GM21367 (cell line): Measurements from ENCODE around the gene SPDL1.
"Not testable (repeated sequence)": the region's sequence is repeated elsewhere in the genome, so short reads cannot be mapped to it uniquely, and the experiment has no call there.

Experiments used
- ATAC-seq: cut with Tn5 transposase; IDR thresholded peaks from one replicate; pipeline ENCODE4 v1.9.1; 2021; ENCODE audit not compliant: unreplicated experiment

Gene SPDL1

DNA sequence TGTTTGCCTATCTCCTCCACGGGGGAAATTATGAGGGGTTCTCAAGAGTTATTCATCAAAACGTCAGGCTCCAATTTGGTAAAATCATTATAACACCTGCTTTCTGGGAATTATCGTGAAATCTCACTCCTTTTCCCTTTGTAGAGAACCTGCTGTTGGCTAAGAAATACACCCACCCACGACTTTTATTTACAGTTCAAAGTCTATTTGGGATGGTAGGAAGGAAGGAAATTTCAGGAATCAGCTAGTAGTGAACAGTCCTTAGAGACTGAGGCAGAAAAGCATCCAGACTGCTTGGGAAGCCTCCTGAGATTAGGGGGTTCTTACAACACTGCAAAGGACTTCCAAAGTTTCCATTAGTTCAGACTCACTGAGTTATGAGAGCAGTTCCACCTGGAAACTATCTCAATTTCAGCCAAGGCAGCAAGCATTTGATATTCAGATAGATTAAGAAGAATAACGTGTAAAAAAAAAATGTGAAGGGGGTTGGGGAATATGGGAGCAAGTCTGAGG lies 9.4 kb upstream of the SPDL1 start:
- ATAC-seq, result no peak

DNA sequence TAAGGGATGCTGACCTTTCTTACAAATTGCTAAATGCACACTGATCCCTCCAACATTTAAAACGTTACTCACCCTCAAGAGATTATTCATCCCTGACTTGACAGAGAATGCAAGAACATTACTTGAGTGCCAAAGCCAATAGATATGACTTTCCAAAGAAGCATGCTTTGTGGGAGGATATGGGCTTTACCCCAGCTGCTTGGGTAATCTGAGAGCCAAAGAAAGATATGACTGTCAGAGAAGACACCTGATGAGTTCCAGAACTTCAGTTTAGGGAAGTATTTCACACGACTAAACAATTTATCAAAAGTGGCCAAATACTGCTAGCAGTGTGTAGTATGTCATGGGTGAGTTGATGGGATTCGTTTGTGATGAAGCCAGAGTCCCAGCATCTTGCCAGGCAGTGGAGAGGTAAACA lies 7.4 kb upstream of the SPDL1 start:
- no peak for ATAC-seq

DNA sequence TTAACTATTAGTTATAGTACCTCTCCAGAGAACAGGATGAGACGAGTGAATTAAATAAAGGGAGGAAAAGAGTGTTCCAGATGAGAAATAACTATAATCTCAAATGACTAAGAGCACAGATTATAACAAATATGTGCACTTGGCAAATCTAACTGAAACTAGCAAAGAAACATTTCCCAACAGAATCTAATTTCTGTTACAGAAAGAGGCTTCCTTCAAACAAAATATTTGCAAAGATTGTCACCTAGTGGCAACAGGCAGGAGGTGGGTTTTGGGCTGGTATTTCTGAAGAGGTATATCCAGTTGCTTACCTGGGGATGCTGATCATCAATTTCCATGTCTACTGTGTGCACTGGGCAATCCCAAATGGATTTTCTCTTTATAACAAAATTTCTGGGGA lies 5.6 kb upstream of the SPDL1 start:
- ATAC-seq, result no peak

DNA sequence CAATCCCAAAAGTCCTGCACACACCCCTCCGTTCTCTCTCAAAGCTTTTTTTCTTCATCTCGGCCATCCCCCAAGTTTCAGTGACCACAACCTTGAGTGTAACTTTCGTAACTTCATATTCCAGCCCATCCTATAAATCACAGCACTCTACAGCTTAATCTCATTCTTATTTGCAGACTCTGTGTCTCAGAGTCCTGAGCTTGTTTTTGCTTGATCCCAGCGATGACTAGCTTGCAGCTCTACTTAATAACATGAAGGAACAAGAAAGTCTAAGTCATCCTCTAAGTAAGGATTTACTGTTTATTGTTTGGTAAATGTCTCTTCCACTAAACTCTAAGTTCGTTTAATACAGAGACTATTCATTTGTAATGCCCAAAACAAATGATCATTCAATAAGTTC lies 2.6 kb upstream of the SPDL1 start:
- ATAC-seq, result no peak

DNA sequence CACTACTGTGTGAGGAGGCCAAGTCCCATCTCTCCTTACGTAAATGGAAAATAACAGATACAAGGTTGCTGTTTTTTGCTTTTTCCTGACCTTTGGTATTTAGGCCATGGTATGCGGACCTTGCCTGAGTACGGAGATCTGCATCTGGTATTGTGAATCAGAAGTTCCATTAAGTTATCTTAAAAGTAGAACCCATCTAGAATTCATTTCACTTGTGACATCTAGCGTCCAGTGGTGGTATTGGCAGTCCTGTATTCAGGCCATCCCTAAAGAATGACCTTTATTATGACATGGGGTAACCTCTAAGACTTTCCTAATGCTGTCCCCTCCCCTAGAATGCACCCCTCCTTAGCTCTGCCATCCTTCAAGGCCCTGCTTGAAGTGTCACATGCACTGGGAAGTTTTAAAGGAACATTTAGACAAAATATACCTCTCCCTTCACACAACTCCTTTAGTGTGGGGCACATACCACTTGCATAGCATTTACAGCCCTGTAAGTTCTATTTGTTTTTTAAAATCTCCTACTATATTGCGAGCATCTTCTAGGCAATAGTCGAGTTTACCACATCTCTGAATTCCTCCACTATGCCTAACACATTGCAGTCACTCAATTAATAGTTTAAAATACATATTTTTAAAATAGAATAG lies 1.9 kb upstream of the SPDL1 start:
- ATAC-seq, result peak; percentile 53

DNA sequence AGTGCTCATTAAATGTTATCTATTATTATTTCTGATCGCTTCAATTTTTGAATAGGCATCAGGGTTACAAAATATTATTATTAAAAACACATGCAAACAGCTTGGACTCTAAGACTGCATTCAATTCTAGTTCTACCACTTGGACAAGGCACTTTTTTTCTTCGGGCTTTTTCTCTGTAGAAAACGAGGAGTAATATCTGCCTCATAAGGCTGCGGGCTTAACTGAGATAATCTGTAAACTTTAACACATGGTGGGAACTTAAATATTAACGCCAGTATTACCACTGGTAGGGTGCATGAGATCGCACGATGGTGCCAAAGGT lies 511 bp upstream of the SPDL1 start:
- peak; percentile 19 for ATAC-seq

DNA sequence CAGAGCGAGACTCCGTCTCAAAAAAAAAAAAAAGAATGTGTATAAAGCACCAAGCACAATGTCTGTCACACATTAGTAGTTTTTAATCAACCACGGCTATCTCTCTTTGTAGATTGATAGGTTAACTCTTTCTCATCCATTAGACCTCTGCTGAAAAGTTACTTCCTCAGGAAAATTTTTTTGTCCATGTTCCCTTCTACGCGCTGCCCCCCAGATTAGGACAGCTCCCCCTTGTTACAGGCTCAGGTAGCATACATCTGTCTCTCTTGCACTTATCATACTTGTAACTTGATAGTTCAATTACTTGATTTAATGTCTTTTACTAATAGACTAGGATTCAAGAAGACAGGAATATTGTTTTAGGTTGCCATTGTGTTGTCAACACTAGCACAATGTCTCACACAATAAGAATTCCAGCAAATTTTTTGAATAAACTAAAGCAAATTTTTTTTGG lies 1.5 kb downstream of the SPDL1 start:
- no peak for ATAC-seq

DNA sequence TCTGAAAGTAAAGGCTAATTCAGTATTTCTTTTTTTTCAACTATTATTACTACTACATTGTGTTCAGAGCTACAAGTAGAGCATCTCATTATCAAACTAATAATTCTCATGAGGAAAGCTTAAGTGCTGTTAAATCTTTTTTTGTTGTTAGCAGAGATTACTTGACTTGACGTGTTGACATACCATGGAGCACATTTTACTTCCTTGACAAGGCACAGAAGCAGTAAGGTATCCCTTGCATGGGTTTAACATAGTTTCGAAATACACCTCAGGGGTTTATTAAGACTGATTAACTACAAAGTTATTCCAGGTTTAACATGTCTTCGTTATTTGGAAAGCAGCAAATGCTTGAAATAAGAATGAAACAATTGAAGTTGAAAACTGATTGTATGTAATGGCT lies 7.0 kb downstream of the SPDL1 start:
- no peak for ATAC-seq

DNA sequence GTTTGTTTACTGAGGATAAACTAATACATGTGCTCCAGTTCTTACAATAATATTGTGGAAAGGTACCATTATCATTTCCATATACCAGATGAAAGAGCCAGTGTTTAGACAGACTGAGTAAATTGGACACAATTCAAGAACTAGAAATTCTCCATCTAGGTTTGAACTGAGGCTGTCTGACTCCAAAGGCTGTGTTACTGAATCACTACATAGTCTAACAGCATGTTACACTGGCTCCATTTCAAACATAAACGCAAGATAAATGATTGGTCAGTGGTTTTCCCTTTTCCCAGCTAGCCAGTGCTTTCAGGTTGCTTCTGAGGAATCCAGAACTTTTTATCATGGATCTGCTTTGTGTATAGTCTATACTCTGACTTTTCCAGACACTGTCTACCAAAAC lies 8.1 kb downstream of the SPDL1 start:
- ATAC-seq, result no peak

DNA sequence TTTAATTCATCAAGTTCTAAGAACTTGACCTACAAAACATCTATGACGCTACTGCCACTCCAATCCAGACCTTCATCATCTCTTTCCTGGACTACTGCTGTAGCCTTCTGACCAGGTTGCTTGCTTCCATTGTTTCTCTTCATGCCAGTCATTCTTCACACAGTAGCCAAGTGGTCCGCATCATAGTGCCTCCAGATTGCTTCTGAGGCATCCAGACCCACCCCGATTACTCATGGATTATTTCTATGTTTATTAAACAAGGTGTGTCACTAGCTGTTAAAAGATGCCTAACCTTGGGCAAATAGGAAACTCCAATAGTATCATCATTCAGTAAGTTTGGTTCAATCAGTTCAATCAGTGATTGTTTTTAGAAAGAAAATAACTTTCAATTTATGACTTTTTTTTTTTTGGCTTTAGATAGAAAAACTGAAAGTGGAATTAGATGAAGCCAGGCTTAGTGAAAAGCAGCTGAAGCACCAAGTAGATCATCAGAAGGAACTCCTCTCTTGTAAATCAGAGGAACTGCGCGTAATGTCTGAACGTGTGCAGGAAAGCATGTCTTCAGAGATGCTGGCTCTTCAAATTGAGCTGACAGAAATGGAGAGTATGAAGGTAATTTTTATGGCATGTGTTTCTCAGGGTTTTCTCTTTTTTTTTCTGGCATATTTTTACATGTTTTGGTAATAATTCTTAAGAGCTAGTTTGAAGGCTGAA lies 9.5 kb downstream of the SPDL1 start:
- no peak for ATAC-seq

DNA sequence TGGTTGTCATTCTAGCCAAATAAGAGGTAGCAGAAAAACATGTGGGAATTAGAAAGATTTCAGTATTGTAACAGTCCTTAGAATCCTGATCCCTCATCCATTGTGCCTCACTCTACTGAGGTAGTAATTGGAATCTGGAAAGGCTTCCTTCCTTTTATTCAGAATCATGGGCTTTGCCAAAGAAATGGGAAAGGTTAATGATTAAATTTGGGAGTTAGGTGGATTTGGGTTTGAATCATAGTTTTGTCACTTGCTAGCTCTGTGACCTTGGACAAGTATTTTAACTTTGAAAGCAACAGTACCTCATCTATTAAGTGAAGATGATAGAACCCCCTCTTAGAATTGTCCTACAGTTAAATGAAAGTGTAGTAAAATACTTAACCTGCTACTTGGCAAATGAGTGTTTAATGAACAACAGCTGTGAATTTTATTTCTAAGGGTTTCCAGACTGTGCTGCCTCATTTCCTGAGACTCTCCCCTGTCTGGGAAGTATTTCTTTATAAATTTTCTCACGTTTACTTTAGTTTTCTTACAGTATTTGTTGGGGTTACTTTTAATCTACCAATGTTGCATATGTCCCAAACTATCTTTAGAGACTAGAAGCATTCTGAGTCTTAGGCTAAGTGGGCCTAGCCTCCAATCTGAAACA lies 11.7 kb downstream of the SPDL1 start:
- ATAC-seq, result no peak

DNA sequence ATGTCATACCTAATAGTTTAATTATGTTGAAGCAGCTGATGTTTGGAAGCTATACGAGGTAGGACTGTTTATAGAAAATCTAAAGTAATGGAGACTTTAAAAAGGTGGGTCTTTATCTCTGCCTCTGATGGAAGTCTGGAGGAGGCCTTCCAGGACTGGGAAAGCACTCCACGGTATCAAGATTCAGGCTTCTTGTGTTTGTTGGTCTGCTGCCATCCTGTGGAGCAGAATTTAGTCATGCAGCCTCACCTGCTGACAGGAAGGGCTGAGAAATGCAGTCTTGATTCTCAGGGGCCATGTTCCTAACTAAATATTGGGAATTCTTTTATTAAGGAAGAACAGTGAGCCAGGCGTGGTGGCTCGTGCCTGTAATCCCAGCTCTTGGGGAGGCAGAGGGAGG lies 15.9 kb downstream of the SPDL1 start:
- no peak for ATAC-seq

DNA sequence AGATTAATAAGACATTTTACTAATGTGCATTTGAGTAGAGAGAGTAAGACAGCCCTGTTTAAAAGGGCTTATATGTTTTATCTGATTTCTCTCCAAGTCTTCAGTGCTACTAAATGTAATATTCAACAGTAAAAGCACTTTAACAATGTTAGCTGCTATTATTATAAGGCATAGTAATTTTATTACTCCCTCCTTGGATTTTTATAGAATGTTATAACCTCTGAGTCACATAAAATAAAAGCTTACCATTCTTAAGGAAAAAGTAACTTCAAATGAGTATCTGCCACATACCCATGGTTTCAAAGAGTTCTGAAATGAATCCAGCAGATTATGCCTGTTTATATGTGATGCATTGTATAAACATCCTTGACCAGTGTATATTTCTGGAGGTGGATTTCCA lies 19.0 kb downstream of the SPDL1 start:
- no peak for ATAC-seq

DNA sequence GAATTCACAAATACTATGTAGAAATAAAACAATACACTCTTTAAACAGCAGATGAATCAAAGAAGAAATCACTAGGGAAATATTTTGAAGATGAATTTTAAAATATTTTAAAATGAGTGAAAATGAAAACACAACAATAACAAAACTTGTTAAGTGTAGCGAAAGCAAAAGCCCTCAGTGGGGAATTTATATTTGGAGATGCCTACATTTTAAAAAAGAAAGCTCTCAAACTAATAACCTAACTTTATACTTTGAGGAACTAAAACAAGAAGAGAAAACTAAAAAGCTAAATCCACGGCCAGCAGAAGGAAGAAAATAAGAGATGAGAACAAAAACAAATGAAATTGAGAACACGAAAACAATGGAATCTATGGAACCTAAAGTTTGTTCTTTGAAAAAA lies 22.7 kb downstream of the SPDL1 start:
- no peak for ATAC-seq

DNA sequence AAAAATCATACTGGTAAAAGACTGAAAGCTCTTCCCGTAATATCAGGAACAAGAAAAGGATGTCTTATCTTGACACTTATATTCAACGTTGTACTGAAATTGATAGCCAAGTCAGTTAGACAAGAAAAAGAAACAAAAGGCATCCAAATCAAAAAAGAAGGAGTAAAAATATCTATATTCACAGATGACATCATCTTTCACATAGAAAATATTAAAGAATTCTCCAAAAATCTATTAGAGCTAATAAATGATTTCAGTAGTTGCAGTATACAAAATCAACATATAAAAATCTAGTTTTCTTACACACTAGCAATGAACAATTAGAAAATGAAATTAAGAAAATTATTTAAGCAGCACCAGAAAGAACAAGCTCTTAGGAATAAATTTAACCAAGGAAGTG lies 24.3 kb downstream of the SPDL1 start:
- ATAC-seq, result no peak

DNA sequence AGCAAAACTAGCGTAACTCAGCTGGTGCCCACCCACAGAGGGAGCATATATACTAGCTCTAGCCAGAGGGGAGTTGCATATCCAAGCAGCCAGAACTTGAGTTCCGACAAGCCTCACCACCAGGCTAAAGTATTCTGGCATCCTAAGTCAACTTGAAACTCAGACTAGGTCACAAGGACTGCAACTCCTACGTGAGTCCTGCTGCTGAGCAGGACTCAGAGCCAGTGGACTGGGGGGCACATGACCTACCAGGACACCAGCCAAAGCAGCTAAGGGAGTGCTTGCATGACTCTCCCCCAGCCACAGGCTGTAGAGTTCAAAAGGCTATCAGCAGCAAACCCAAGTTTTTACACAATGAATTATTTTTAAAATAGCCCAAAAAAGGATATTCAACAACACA lies 26.1 kb downstream of the SPDL1 start:
- no peak for ATAC-seq

DNA sequence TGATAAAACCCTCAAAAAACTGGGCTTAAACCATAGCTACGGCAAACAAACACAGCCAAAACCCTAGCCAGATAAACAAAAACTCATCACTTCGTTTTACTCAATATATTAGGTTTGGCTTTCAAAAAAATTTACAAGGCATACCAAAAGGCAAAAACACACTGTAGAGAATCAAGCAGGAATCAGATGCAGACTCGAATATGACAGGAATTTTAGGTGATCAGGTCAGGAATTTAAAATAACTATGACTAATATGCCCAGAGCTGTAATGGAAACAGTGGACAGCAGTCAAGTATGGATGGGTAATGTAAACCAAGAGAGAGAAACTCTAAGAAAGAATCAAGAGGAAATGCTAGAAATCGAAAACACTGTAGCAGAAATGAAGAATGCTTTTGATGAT lies 27.0 kb downstream of the SPDL1 start:
- no peak for ATAC-seq

DNA sequence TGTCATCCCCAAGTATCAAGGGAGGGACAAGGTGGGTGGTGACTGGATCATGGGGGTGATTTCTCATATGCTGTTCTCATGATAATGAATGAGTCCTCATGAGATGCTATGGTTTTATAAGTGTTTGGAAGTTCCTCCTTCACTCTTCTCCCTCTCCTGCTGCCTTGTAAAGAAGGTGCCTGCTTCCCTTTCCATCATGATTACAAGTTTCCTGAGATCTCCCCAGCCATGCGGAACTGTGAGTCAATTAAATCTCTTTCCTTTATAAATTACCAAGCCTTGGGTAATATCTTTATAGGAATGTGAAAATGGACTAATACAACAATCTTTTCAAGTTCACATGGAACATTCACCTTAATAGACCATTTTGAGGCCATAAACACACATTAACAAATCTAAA lies 32.0 kb downstream of the SPDL1 start:
- no peak for ATAC-seq

DNA sequence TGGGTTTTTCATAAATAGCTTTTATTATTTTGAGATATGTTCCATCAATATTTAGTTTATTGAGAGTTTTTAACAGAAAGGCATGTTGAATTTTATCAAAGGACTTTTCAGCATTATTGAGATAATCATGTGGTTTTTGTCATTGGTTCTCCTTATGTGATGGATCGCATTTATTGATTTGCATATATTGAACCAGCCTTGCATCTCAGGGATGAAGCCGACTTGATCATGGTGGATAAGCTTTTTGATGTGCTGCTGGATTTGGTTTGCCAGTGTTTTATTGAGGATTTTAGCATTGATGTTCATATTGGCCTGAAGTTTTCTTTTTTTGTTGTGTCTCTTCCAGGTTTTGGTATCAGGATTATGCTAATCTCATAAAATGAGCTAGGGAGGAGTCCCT lies 40.7 kb downstream of the SPDL1 start:
- not testable (repeated sequence) for ATAC-seq

DNA sequence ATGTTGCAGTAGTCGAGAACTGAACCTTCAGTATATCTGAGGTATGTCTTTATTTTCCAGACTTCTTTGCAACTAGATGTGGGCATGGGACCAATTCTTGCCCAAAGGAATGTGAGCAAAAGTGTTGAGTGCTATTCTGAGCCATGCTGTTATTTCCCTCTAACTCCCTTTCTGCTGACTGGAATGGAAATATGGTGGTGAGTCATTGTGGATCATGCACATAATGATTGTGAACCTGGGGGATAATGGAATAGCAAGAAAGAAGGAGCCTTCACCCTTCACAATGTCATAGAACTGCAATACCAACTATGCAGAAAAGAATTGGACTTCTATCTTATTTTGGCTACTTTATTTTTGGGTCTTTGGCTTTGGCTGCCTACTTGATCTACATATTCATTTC lies 43.2 kb downstream of the SPDL1 start:
- ATAC-seq, result no peak

DNA sequence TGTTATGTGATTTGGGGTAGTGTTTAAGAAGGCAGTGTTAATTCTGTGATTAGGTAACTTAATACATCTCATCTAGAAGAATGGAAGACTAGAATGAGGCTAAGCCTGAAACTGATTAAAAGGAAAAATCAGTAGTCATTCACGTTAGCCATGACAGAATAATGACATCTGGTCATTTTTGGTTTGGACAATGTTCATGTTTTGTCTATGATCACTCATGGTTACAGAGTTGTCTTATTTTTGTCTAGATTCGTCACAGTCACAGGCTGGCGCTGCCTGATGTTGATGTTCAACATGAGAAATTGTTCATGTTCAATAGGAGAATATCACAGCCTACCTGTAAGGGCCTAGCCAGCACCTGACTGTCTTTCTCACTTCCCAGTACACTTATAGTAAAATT lies 44.0 kb downstream of the SPDL1 start:
- no peak for ATAC-seq

DNA sequence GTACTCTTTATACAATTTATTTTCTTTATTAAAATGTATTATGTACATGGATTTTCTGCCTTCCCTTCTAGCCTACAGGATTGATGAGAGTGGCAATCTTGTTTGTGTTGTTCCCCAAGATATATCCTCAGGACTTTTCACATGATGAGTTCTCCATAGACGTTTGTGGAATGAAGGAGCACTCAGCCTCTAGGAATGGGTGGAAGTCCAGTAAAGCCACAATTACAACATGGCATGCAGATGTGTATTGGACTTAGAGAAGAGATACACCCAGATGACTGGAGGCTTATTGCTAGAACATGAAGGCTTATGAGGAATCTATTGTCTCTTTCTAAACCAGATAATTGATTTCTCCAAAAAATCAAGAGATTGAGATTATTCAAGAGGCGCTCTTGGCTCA lies 45.3 kb downstream of the SPDL1 start:
- ATAC-seq, result no peak
